IMR-90 (cell line): ENCODE measurements around the gene DACT1. TPM values are rescaled to one million over a fixed set of nuclear protein-coding genes. Genes with fewer than 3 reads are reported as not detected.

ENCODE experiments used
- ATAC-seq: fragments of 200-7000 bp; cut with Tn5 transposase; 2 replicates; pipeline ENCODE4 v1.9.1; 2020; ENCODE audit warnings: low read depth, mild to moderate bottlenecking, moderate library complexity
- BruUV-seq: library from RNA; stranded (reverse); fragments of 400-500 nt; replicated peaks from 2 replicates; lab custom pipeline; 2021; lab: Mats Ljungman, UMichigan
- CTCF ChIA-PET: fragments of 300-600 bp; formaldehyde crosslinking; extraction: SDS; loops from one replicate; lab custom pipeline; 2021; ENCODE audit warnings: antibody characterized with exemption; lab: Yijun Ruan, JAX
- POLR2A ChIA-PET: fragments of 300-600 bp; sonication (Branson Sonifier 250); formaldehyde crosslinking; loops from one replicate; lab custom pipeline; 2022; ENCODE audit warnings: antibody characterized with exemption; ENCODE audit not compliant: unreplicated experiment; lab: Charles Lee
- DNase-seq: peaks from one replicate; pipeline ENCODE4 v3.0.0; 2013
- H2AFZ ChIP-seq: replicated peaks from 2 replicates; pipeline ENCODE3; 2013; ENCODE audit warnings: low read length, mild to moderate bottlenecking; ENCODE audit not compliant: poor library complexity
- H2AK5ac ChIP-seq: 2 replicates; pipeline ENCODE4 v1.6.1; 2013; ENCODE audit warnings: low read depth, low read length, inconsistent platforms
- H2AK9ac ChIP-seq: replicated peaks from 2 replicates; pipeline ENCODE3; 2013; ENCODE audit warnings: mild to moderate bottlenecking, low read depth, low read length, moderate library complexity; ENCODE audit not compliant: poor library complexity
- H2BK120ac ChIP-seq: 2 replicates; pipeline ENCODE4 v1.6.1; 2013; ENCODE audit warnings: low read depth, low read length, inconsistent platforms
- H2BK15ac ChIP-seq: 3 replicates; pipeline ENCODE4 v1.6.1; 2013; ENCODE audit warnings: low read depth, low read length, inconsistent platforms
- H2BK20ac ChIP-seq: 2 replicates; pipeline ENCODE4 v1.6.1; 2013; ENCODE audit warnings: low read depth, mild to moderate bottlenecking, inconsistent platforms, low read length, moderate library complexity
- H2BK5ac ChIP-seq: 2 replicates; pipeline ENCODE4 v1.6.1; 2013; ENCODE audit warnings: mild to moderate bottlenecking, low read depth, low read length, inconsistent platforms; ENCODE audit not compliant: poor library complexity, severe bottlenecking
- H3K14ac ChIP-seq: replicated peaks from 2 replicates; pipeline ENCODE4 v1.6.1; 2013; ENCODE audit warnings: low read depth, low read length, inconsistent platforms
- H3K18ac ChIP-seq: 2 replicates; pipeline ENCODE4 v1.6.1; 2013; ENCODE audit warnings: low read depth, low read length, control low read depth
- H3K23ac ChIP-seq: 2 replicates; pipeline ENCODE4 v1.6.1; 2013; ENCODE audit warnings: low read depth, low read length, inconsistent platforms
- H3K27ac ChIP-seq: 2 replicates; pipeline ENCODE4 v1.5.1; 2013; ENCODE audit warnings: mild to moderate bottlenecking, control low read depth, low read length; ENCODE audit not compliant: insufficient read depth
- H3K27me3 ChIP-seq: 2 replicates; pipeline ENCODE4 v1.6.1; 2013; ENCODE audit warnings: low read length; ENCODE audit not compliant: control insufficient read depth, insufficient read depth
- H3K36me3 ChIP-seq: 2 replicates; pipeline ENCODE4 v1.6.1; 2013; ENCODE audit warnings: low read length, mixed read lengths; ENCODE audit not compliant: control insufficient read depth, insufficient read depth
- H3K4ac ChIP-seq: 2 replicates; pipeline ENCODE4 v1.6.1; 2013; ENCODE audit warnings: low read depth, low read length, inconsistent platforms
- H3K4me1 ChIP-seq: 2 replicates; pipeline ENCODE4 v1.6.1; 2013; ENCODE audit warnings: low read length, mixed read lengths; ENCODE audit not compliant: control insufficient read depth, insufficient read depth
- H3K4me2 ChIP-seq: 2 replicates; pipeline ENCODE4 v1.6.1; 2013; ENCODE audit warnings: low read depth, mild to moderate bottlenecking, control low read depth, low read length, moderate library complexity
- H3K4me3 ChIP-seq: 2 replicates; pipeline ENCODE4 v1.5.1; 2013; ENCODE audit warnings: low read depth, mild to moderate bottlenecking, control low read depth, low read length, moderate library complexity; ENCODE audit not compliant: insufficient read depth
- H3K56ac ChIP-seq: 2 replicates; pipeline ENCODE4 v1.6.1; 2013; ENCODE audit warnings: low read length, inconsistent platforms; ENCODE audit not compliant: insufficient read depth; ENCODE audit errors: extremely low read depth
- H3K79me1 ChIP-seq, 2 experiments: 2 replicates each; pipeline ENCODE4 v1.6.1; 2013; ENCODE audit warnings: low read length in 2 of 2, inconsistent platforms in 1 of 2, low read depth in 1 of 2
- H3K9ac ChIP-seq: 2 replicates; pipeline ENCODE4 v1.6.1; 2013; ENCODE audit warnings: low read depth, low read length, control low read depth
- H3K9me1 ChIP-seq: 2 replicates; pipeline ENCODE4 v1.6.1; 2013; ENCODE audit warnings: low read length, inconsistent platforms; ENCODE audit not compliant: insufficient read depth
- H3K9me3 ChIP-seq: 2 replicates; pipeline ENCODE4 v1.6.1; 2013; ENCODE audit warnings: low read length; ENCODE audit not compliant: control insufficient read depth, insufficient read depth
- H4K20me1 ChIP-seq: 2 replicates; pipeline ENCODE4 v1.6.1; 2013; ENCODE audit warnings: low read length, inconsistent platforms; ENCODE audit not compliant: insufficient read depth
- H4K5ac ChIP-seq: 2 replicates; pipeline ENCODE4 v1.6.1; 2013; ENCODE audit warnings: mild to moderate bottlenecking, low read depth, low read length, control low read depth
- H4K8ac ChIP-seq, 2 experiments: 2 replicates each; pipeline ENCODE4 v1.6.1; 2013; ENCODE audit warnings: low read depth in 2 of 2, low read length in 2 of 2, control low read depth in 1 of 2, inconsistent platforms in 1 of 2
- H4K91ac ChIP-seq: 2 replicates; pipeline ENCODE4 v1.6.1; 2013; ENCODE audit warnings: low read depth, low read length, inconsistent platforms; ENCODE audit not compliant: insufficient read depth
- CEBPB ChIP-seq: IDR thresholded peaks from 2 replicates; pipeline ENCODE4 v1.6.1; 2012; ENCODE audit warnings: low read depth, low read length, improper control_type of control experiment
- CHD1 ChIP-seq: IDR thresholded peaks from 2 replicates; pipeline ENCODE4 v1.6.1; 2012; ENCODE audit warnings: low read depth, low read length, improper control_type of control experiment
- MAZ ChIP-seq: IDR thresholded peaks from 2 replicates; pipeline ENCODE4 v1.6.1; 2012; ENCODE audit warnings: low read depth, mild to moderate bottlenecking, low read length, improper control_type of control experiment, moderate library complexity, borderline replicate concordance
- RAD21 ChIP-seq: IDR thresholded peaks from 2 replicates; pipeline ENCODE4 v1.6.1; 2012; ENCODE audit warnings: low read length, improper control_type of control experiment
- WGBS, 2 experiments: methylation state at CpG; one replicate each; pipeline versions ENCODE4 v1.1.5 to v1.1.7; 2013; ENCODE audit warnings: missing lambda C conversion rate in 2 of 2; ENCODE audit not compliant: insufficient read length in 1 of 2; ENCODE audit errors: extremely low coverage in 2 of 2; 5-methylcytosine and 5-hydroxymethylcytosine counted together
- dilution Hi-C: fragments of 300-500 bp; cut with HindIII; formaldehyde crosslinking; loops from one replicate; pipeline ENCODE4 v1.14.3; 2018; ENCODE audit warnings: low sequenced_read_pairs; ENCODE audit not compliant: unreplicated experiment
- in situ Hi-C: fragments of 300-500 bp; cut with MboI; formaldehyde crosslinking; loops from 3 replicates; pipeline ENCODE4 v1.14.3; 2019; ENCODE audit warnings: low sequenced_read_pairs, inconsistent platforms, mixed read lengths
- intact Hi-C: fragments of 100-400 bp; cut with micrococcal nuclease; formaldehyde crosslinking; loops from 2 replicates; pipeline ENCODE4 v1.10.0; 2022
- polyA plus RNA-seq, 3 experiments: library from polyadenylated mRNA; depleted of rRNA; stranded (reverse); fragments of >200 nt; gene quantifications; 2 replicates each; pipeline ENCODE4 v1.2.3, GENCODE V29; 2012; ENCODE audit warnings: low replicate concordance in 1 of 3
- total RNA-seq: library from RNA; depleted of rRNA; stranded (reverse); fragments of >200 nt; gene quantifications from 2 replicates; pipeline ENCODE4 v1.2.3, GENCODE V29; 2012
- TF ChIP-seq, protein P1 (sequence below): fragments of 150-350 bp; IDR thresholded peaks from 2 replicates; pipeline ENCODE4 v1.6.1; 2016; ENCODE audit warnings: low read depth, mild to moderate bottlenecking, low read length, moderate library complexity, borderline replicate concordance

Gene DACT1
- total and polyA plus RNA-seq, 2 of the 4 experiments (the other 2 are of a cell fraction) = 6.5 to 9.7 TPM

- TF ChIP-seq, protein P1, sequence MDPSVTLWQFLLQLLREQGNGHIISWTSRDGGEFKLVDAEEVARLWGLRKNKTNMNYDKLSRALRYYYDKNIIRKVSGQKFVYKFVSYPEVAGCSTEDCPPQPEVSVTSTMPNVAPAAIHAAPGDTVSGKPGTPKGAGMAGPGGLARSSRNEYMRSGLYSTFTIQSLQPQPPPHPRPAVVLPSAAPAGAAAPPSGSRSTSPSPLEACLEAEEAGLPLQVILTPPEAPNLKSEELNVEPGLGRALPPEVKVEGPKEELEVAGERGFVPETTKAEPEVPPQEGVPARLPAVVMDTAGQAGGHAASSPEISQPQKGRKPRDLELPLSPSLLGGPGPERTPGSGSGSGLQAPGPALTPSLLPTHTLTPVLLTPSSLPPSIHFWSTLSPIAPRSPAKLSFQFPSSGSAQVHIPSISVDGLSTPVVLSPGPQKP = no peak
Measured at GRCh38 chr14:58607952-58608317, 29.8 kb upstream of the DACT1 start (continued).

- Histone ChIP-seq H3K9me1 (no peaks in the 10 kb centered on the region), H3K14ac (no peak overlapping the region), H3K9me3 (no peaks in the 10 kb centered on the region), H3K27me3 (no peaks in the 10 kb centered on the region), H3K56ac (no peak overlapping the region), H3K9ac (no peak overlapping the region), H3K4ac (no peak overlapping the region), H3K4me3 (no peak overlapping the region), H2BK5ac (no peak overlapping the region), H2AK9ac (no peak overlapping the region), H3K36me3 (no peaks in the 10 kb centered on the region), H4K91ac (no peak overlapping the region), H3K18ac (no peak overlapping the region), H3K4me2 (no peak overlapping the region), H2AK5ac (no peak overlapping the region), H2BK15ac (no peak overlapping the region), H3K27ac (no peak overlapping the region), H3K79me1 (no peaks in the 10 kb centered on the region), H3K23ac (no peak overlapping the region), H4K5ac (no peak overlapping the region), H2BK120ac (no peak overlapping the region), H2BK20ac (no peak overlapping the region), H2AFZ (no peak overlapping the region), H4K8ac (no peak overlapping the region), H3K4me1 (no peaks in the 10 kb centered on the region), H4K20me1 (no peaks in the 10 kb centered on the region)
- intact Hi-C loops (no loop called here), dilution Hi-C loops (no loop called here), in situ Hi-C loops (no loop called here)
- BruUV-seq = no TSS peak
- ChIA-PET POLR2A (no interaction called here), CTCF (no interaction called here)
- ATAC-seq (no peak; the same call in 1 of the 2 replicates), DNase-seq (peak; percentile 18)
- TF ChIP-seq RAD21 (no peak), MAZ (no peak), CEBPB (peak; percentile 59; the same call in 1 of the 2 replicates), CHD1 (no peak)
- TF ChIP-seq, protein P1 = no peak
- WGBS, 2 experiments = no CpG with 5 or more reads among the region's 1 CpG
Measured at GRCh38 chr14:58617619-58618018, 20.1 kb upstream of the DACT1 start.
